Stimulated activated naive CD8-positive, alpha-beta T cell treated with anti-CD3 and anti-CD28 coated beads, Interleukin-15, Interleukin-2, amounts not matched to agents 100 ng/mL and 50 ng/mL, for 24 hours (primary cell): ENCODE results near the gene ACYP2.
"Not testable (repeated sequence)": the region's sequence is repeated elsewhere in the genome, so short reads cannot be mapped to it uniquely, and the experiment has no call there.

Experiments
- H3K27ac Mint-ChIP-seq: one replicate; pipeline ENCODE4 v1.8.0; 2021; ENCODE audit warnings: mild to moderate bottlenecking, mixed read lengths
- H3K27me3 Mint-ChIP-seq: one replicate; pipeline ENCODE4 v1.8.0; 2021; ENCODE audit warnings: mixed read lengths
- H3K36me3 Mint-ChIP-seq: one replicate; pipeline ENCODE4 v1.8.0; 2021; ENCODE audit warnings: low read depth, mixed read lengths
- H3K4me1 Mint-ChIP-seq: one replicate; pipeline ENCODE4 v1.8.0; 2021; ENCODE audit warnings: low read depth, mixed read lengths
- H3K4me3 Mint-ChIP-seq: one replicate; pipeline ENCODE4 v1.8.0; 2021; ENCODE audit warnings: mild to moderate bottlenecking, mixed read lengths
- H3K9me3 Mint-ChIP-seq: one replicate; pipeline ENCODE4 v1.8.0; 2021; ENCODE audit warnings: mixed read lengths

Gene ACYP2

GRCh38 chr2:54115284-54116137, at the start of gene ACYP2:
TSS of gene ACYP2 (plus strand) at chr2:54115615.
- Mint-ChIP-seq H3K36me3 (peaks cover 18% of the 10 kb centered on the region), H3K4me3 (peak within 1 kb of the TSS; percentile 95), H3K4me1 (peaks cover 25% of the 10 kb centered on the region)

GRCh38 chr2:54065891-54066290, 49.5 kb upstream of the ACYP2 start:
- peaks cover 4% of the 10 kb centered on the region for H3K4me1 Mint-ChIP-seq
- H3K27me3 Mint-ChIP-seq = no peaks in the 10 kb centered on the region
- H3K36me3 Mint-ChIP-seq = peaks cover 6% of the 10 kb centered on the region
- H3K4me3 Mint-ChIP-seq = no peak overlapping the region
- no peak overlapping the region for H3K27ac Mint-ChIP-seq
- H3K9me3 Mint-ChIP-seq = no peaks in the 10 kb centered on the region

More at GRCh38 chr2:54115284-54116137, at the start of gene ACYP2:
- H3K27me3 Mint-ChIP-seq = no peaks in the 10 kb centered on the region
- H3K27ac Mint-ChIP-seq = peak within 1 kb of the TSS; percentile 99
- H3K9me3 Mint-ChIP-seq = peaks cover 7% of the 10 kb centered on the region

- no peak overlapping the region for H3K4me3 Mint-ChIP-seq
- H3K27me3 Mint-ChIP-seq = no peaks in the 10 kb centered on the region
- H3K4me1 Mint-ChIP-seq = peaks cover 4% of the 10 kb centered on the region
- peaks cover 6% of the 10 kb centered on the region for H3K36me3 Mint-ChIP-seq
- H3K9me3 Mint-ChIP-seq = no peaks in the 10 kb centered on the region
- H3K27ac Mint-ChIP-seq = no peak overlapping the region
Measured at GRCh38 chr2:54067851-54068375, 47.5 kb upstream of the ACYP2 start.

- not testable (repeated sequence) for H3K36me3 Mint-ChIP-seq, H3K27ac Mint-ChIP-seq, H3K4me3 Mint-ChIP-seq, H3K9me3 Mint-ChIP-seq, H3K27me3 Mint-ChIP-seq
- H3K4me1 Mint-ChIP-seq = peaks cover 11% of the 10 kb centered on the region
Measured at GRCh38 chr2:54072483-54072882, 42.9 kb upstream of the ACYP2 start.

GRCh38 chr2:54073796-54074195, 41.6 kb upstream of the ACYP2 start:
- Mint-ChIP-seq H3K27ac (no peak overlapping the region), H3K36me3 (no peaks in the 10 kb centered on the region), H3K4me3 (no peak overlapping the region), H3K9me3 (no peaks in the 10 kb centered on the region), H3K27me3 (no peaks in the 10 kb centered on the region), H3K4me1 (peaks cover 11% of the 10 kb centered on the region)

GRCh38 chr2:54074606-54075341, 40.6 kb upstream of the ACYP2 start:
- Mint-ChIP-seq H3K27ac (no peak overlapping the region), H3K4me1 (peaks cover 11% of the 10 kb centered on the region), H3K4me3 (no peak overlapping the region), H3K27me3 (no peaks in the 10 kb centered on the region), H3K36me3 (no peaks in the 10 kb centered on the region), H3K9me3 (no peaks in the 10 kb centered on the region)

- Mint-ChIP-seq H3K27ac (no peak overlapping the region), H3K27me3 (no peaks in the 10 kb centered on the region), H3K4me3 (no peak overlapping the region), H3K36me3 (no peaks in the 10 kb centered on the region), H3K9me3 (no peaks in the 10 kb centered on the region), H3K4me1 (peaks cover 10% of the 10 kb centered on the region)
Measured at GRCh38 chr2:54076586-54076985, 38.8 kb upstream of the ACYP2 start.

GRCh38 chr2:54077088-54077900, 38.1 kb upstream of the ACYP2 start:
- Mint-ChIP-seq H3K9me3 (no peaks in the 10 kb centered on the region), H3K27ac (no peak overlapping the region)

GRCh38 chr2:54079331-54079730, 36.1 kb upstream of the ACYP2 start:
- no peak overlapping the region for H3K4me3 Mint-ChIP-seq

More at GRCh38 chr2:54077088-54077900, 38.1 kb upstream of the ACYP2 start:
- H3K4me3 Mint-ChIP-seq = no peak overlapping the region
- H3K27me3 Mint-ChIP-seq = no peaks in the 10 kb centered on the region
- H3K4me1 Mint-ChIP-seq = peaks cover 14% of the 10 kb centered on the region
- H3K36me3 Mint-ChIP-seq = no peaks in the 10 kb centered on the region

GRCh38 chr2:54081574-54081973, 33.8 kb upstream of the ACYP2 start:
- Mint-ChIP-seq H3K27ac (no peak overlapping the region), H3K4me3 (peak overlapping the region; percentile 10), H3K36me3 (no peaks in the 10 kb centered on the region)

More at GRCh38 chr2:54079331-54079730, 36.1 kb upstream of the ACYP2 start:
- no peaks in the 10 kb centered on the region for H3K36me3 Mint-ChIP-seq
- H3K27ac Mint-ChIP-seq = no peak overlapping the region
- H3K27me3 Mint-ChIP-seq = no peaks in the 10 kb centered on the region
- no peaks in the 10 kb centered on the region for H3K9me3 Mint-ChIP-seq
- H3K4me1 Mint-ChIP-seq = peaks cover 7% of the 10 kb centered on the region

GRCh38 chr2:54083021-54083420, 32.4 kb upstream of the ACYP2 start:
- no peaks in the 10 kb centered on the region for H3K9me3 Mint-ChIP-seq
- no peak overlapping the region for H3K27ac Mint-ChIP-seq
- peaks cover 13% of the 10 kb centered on the region for H3K4me1 Mint-ChIP-seq
- H3K4me3 Mint-ChIP-seq = no peak overlapping the region
- no peaks in the 10 kb centered on the region for H3K36me3 Mint-ChIP-seq
- no peaks in the 10 kb centered on the region for H3K27me3 Mint-ChIP-seq

More at GRCh38 chr2:54081574-54081973, 33.8 kb upstream of the ACYP2 start:
- H3K4me1 Mint-ChIP-seq = peaks cover 13% of the 10 kb centered on the region
- H3K9me3 Mint-ChIP-seq = no peaks in the 10 kb centered on the region
- H3K27me3 Mint-ChIP-seq = no peaks in the 10 kb centered on the region

GRCh38 chr2:54083445-54083844, 32.0 kb upstream of the ACYP2 start:
- Mint-ChIP-seq H3K4me3 (no peak overlapping the region), H3K9me3 (no peaks in the 10 kb centered on the region), H3K27me3 (no peaks in the 10 kb centered on the region), H3K4me1 (peaks cover 13% of the 10 kb centered on the region), H3K36me3 (no peaks in the 10 kb centered on the region), H3K27ac (no peak overlapping the region)

- H3K4me1 Mint-ChIP-seq = peaks cover 13% of the 10 kb centered on the region
- H3K27me3 Mint-ChIP-seq = no peaks in the 10 kb centered on the region
- H3K36me3 Mint-ChIP-seq = no peaks in the 10 kb centered on the region
- no peaks in the 10 kb centered on the region for H3K9me3 Mint-ChIP-seq
- no peak overlapping the region for H3K4me3 Mint-ChIP-seq
- H3K27ac Mint-ChIP-seq = no peak overlapping the region
Measured at GRCh38 chr2:54084600-54084999, 30.8 kb upstream of the ACYP2 start.

- no peaks in the 10 kb centered on the region for H3K27me3 Mint-ChIP-seq
- H3K27ac Mint-ChIP-seq = no peak overlapping the region
- H3K4me3 Mint-ChIP-seq = no peak overlapping the region
- H3K4me1 Mint-ChIP-seq = peaks cover 13% of the 10 kb centered on the region
- H3K36me3 Mint-ChIP-seq = no peaks in the 10 kb centered on the region
- H3K9me3 Mint-ChIP-seq = no peaks in the 10 kb centered on the region
Measured at GRCh38 chr2:54085069-54085468, 30.3 kb upstream of the ACYP2 start.
